ENCODE results near the gene TFAP2D. TPM values are rescaled to one million over a fixed set of nuclear protein-coding genes. Genes with fewer than 3 reads are reported as not detected.

The TFAP2D gene
- total and polyA plus RNA-seq, 2 of the 4 experiments (the other 2 are of a cell fraction), result not detected

GRCh38 chr6:50820869-50821264 is 107.5 kb downstream of the TFAP2D start:
- H2BK120ac ChIP-seq (ENCODE audit: low read depth, low read length), result no peak overlapping the region
- no peaks in the 10 kb centered on the region for H3K9me1 ChIP-seq (ENCODE audit: insufficient read depth, low read length)
- H3K36me3 ChIP-seq (ENCODE audit: control insufficient read depth, insufficient read depth, low read length), result no peaks in the 10 kb centered on the region
- H4K8ac ChIP-seq (ENCODE audit: low read depth in 2 of 2, low read length in 2 of 2), result no peak overlapping the region
- TF ChIP-seq FOS (IDR thresholded peaks at IDR 0.05; ENCODE audit: low read depth, low read length), result no peak
- TF ChIP-seq USF2 (IDR thresholded peaks at IDR 0.05; ENCODE audit: low read depth, low read length), result no peak
- TF ChIP-seq MAZ (IDR thresholded peaks at IDR 0.05; ENCODE audit: borderline replicate concordance, low read depth, low read length), result no peak
- no peak for TF ChIP-seq RCOR1 (IDR thresholded peaks at IDR 0.05; ENCODE audit: insufficient replicate concordance, low read length)
- no peak for TF ChIP-seq MAFK (IDR thresholded peaks at IDR 0.05; ENCODE audit: low read depth, low read length)
- TF ChIP-seq NFE2L2 (IDR thresholded peaks at IDR 0.05; ENCODE audit: low read depth, low read length), result no peak
- no peak for TF ChIP-seq POLR2A (IDR thresholded peaks at IDR 0.05; ENCODE audit: low read depth, low read length)
- TF ChIP-seq CHD1 (IDR thresholded peaks at IDR 0.05; ENCODE audit: low read depth, low read length), result no peak
- no peak for TF ChIP-seq BHLHE40 (IDR thresholded peaks at IDR 0.05; ENCODE audit: low read depth, low read length)
- TF ChIP-seq MXI1 (IDR thresholded peaks at IDR 0.05; ENCODE audit: borderline replicate concordance, low read depth, low read length), result no peak
- no peak for TF ChIP-seq RFX5 (IDR thresholded peaks at IDR 0.05; ENCODE audit: low read depth, low read length)
- TF ChIP-seq ELK1 (IDR thresholded peaks at IDR 0.05; ENCODE audit: borderline replicate concordance, low read depth, low read length), result no peak
- TF ChIP-seq CTCF (conservative IDR thresholded peaks at IDR 0.05; ENCODE audit: low read depth, low read length), result no peak
- no peak for TF ChIP-seq CEBPB (IDR thresholded peaks at IDR 0.05; ENCODE audit: low read depth, low read length)
- TF ChIP-seq SMC3 (IDR thresholded peaks at IDR 0.05; ENCODE audit: low read depth, low read length), result no peak
- H2BK20ac ChIP-seq (ENCODE audit: low read depth, low read length), result no peak overlapping the region
- H3K27me3 ChIP-seq (ENCODE audit: control insufficient read depth, insufficient read depth, low read length), result peaks cover 64% of the 10 kb centered on the region
- in situ Hi-C loops (cut with MboI; ENCODE audit: low sequenced_read_pairs) (loop anchor here (25.0 kb wide), 1 partner anchor 1191 kb away; no protein-coding TSS in a partner anchor), dilution Hi-C loops (cut with HindIII; ENCODE audit: low sequenced_read_pairs, unreplicated experiment) (no loop called here), intact Hi-C loops (cut with micrococcal nuclease) (no loop called here)
- H3K9ac ChIP-seq (ENCODE audit: low read depth, low read length), result no peak overlapping the region
- no peak overlapping the region for H3K14ac ChIP-seq (replicated peaks; ENCODE audit: low read depth, low read length)
- no peak overlapping the region for H2BK15ac ChIP-seq (ENCODE audit: low read depth, low read length)
- no peaks in the 10 kb centered on the region; the same call in 1 of the 2 replicates for H3K9me3 ChIP-seq (ENCODE audit: control insufficient read depth, insufficient read depth, low read length)
- no peak overlapping the region for H3K27ac ChIP-seq (ENCODE audit: insufficient read depth, low read length)
- no peak overlapping the region for H3K4ac ChIP-seq (ENCODE audit: low read depth, low read length)
- ATAC-seq (ENCODE audit: low read depth) (no peak), DNase-seq (no peak)
- no peak overlapping the region; the same call in 1 of the 2 replicates for H3K23ac ChIP-seq (ENCODE audit: low read depth, low read length)
- H3K79me1 ChIP-seq (ENCODE audit: low read depth in 1 of 2, low read length in 2 of 2), result no peaks in the 10 kb centered on the region
- no peaks in the 10 kb centered on the region for H4K20me1 ChIP-seq (ENCODE audit: insufficient read depth, low read length)
- H3K18ac ChIP-seq (ENCODE audit: low read depth, low read length), result no peak overlapping the region
- H2AK5ac ChIP-seq (ENCODE audit: low read depth, low read length), result no peak overlapping the region
- no peaks in the 10 kb centered on the region for H3K4me1 ChIP-seq (ENCODE audit: control insufficient read depth, insufficient read depth, low read length)
- no peak overlapping the region for H4K5ac ChIP-seq (ENCODE audit: low read depth, low read length)
- no CpG with 5 or more reads among the region's 5 CpGs for WGBS, 2 experiments (ENCODE audit: extremely low coverage in 2 of 2, insufficient read length in 1 of 2)
- CTCF ChIA-PET, result no interaction called here
- no peak overlapping the region for H2AFZ ChIP-seq (replicated peaks; ENCODE audit: low read length, poor library complexity)
- no peak overlapping the region for H3K56ac ChIP-seq (ENCODE audit: extremely low read depth, insufficient read depth, low read length)
- H4K91ac ChIP-seq (ENCODE audit: insufficient read depth, low read depth, low read length), result no peak overlapping the region
- H2AK9ac ChIP-seq (replicated peaks; ENCODE audit: low read depth, low read length, poor library complexity), result no peak overlapping the region
- POLR2A ChIA-PET (ENCODE audit: unreplicated experiment), result no interaction called here
- H2BK5ac ChIP-seq (ENCODE audit: low read depth, low read length, poor library complexity, severe bottlenecking), result no peak overlapping the region
- no TSS peak for BruUV-seq (replicated peaks)
- no peak overlapping the region for H3K4me3 ChIP-seq (ENCODE audit: insufficient read depth, low read depth, low read length)
- no peak overlapping the region for H3K4me2 ChIP-seq (ENCODE audit: low read depth, low read length)
